ENCODE results near the gene TMEM229B. TPM values are rescaled to one million over a fixed set of nuclear protein-coding genes. Genes with fewer than 3 reads are reported as not detected.

Gene TMEM229B
- total RNA-seq, 1 donor from 2014 or later = 0.26 TPM

- no peak for FAIRE-seq
- Histone ChIP-seq H3K27me3 (ENCODE audit: control insufficient read depth, insufficient read depth, low read length) (no peaks in the 10 kb centered on the region), H3K36me3 (ENCODE audit: control insufficient read depth, insufficient read depth, low read length) (no peaks in the 10 kb centered on the region), H3K4me3 (ENCODE audit: low read depth, low read length) (no peak overlapping the region)
- DNase-seq (ENCODE audit: low read depth) = no peak
- TF ChIP-seq CTCF (IDR thresholded peaks at IDR 0.05; ENCODE audit: insufficient read depth, low read length, severe bottlenecking) = no peak
These were observed 62.4 kb downstream of the TMEM229B start for GRCh38 chr14:67426161-67426560.

- Histone ChIP-seq H3K4me3 (ENCODE audit: low read depth, low read length) (no peak overlapping the region), H3K36me3 (ENCODE audit: control insufficient read depth, insufficient read depth, low read length) (no peaks in the 10 kb centered on the region), H3K27me3 (ENCODE audit: control insufficient read depth, insufficient read depth, low read length) (no peaks in the 10 kb centered on the region)
- DNase-seq (ENCODE audit: low read depth) (no peak), FAIRE-seq (no peak)
- no peak for TF ChIP-seq CTCF (IDR thresholded peaks at IDR 0.05; ENCODE audit: insufficient read depth, low read length, severe bottlenecking)
These were observed 62.9 kb downstream of the TMEM229B start for GRCh38 chr14:67425608-67426007.

GRCh38 chr14:67424539-67424938, 64.0 kb downstream of the TMEM229B start:
- FAIRE-seq = no peak
- TF ChIP-seq CTCF (IDR thresholded peaks at IDR 0.05; ENCODE audit: insufficient read depth, low read length, severe bottlenecking) = no peak

GRCh38 chr14:67423424-67423823, 65.1 kb downstream of the TMEM229B start:
- DNase-seq (ENCODE audit: low read depth) = no peak
- Histone ChIP-seq H3K27me3 (ENCODE audit: control insufficient read depth, insufficient read depth, low read length) (no peaks in the 10 kb centered on the region), H3K4me3 (ENCODE audit: low read depth, low read length) (no peak overlapping the region), H3K36me3 (ENCODE audit: control insufficient read depth, insufficient read depth, low read length) (no peaks in the 10 kb centered on the region)
- TF ChIP-seq CTCF (IDR thresholded peaks at IDR 0.05; ENCODE audit: insufficient read depth, low read length, severe bottlenecking) = no peak
- FAIRE-seq = no peak

More at GRCh38 chr14:67424539-67424938, 64.0 kb downstream of the TMEM229B start:
- no peak for DNase-seq (ENCODE audit: low read depth)
- H3K36me3 ChIP-seq (ENCODE audit: control insufficient read depth, insufficient read depth, low read length) = no peaks in the 10 kb centered on the region
- no peaks in the 10 kb centered on the region for H3K27me3 ChIP-seq (ENCODE audit: control insufficient read depth, insufficient read depth, low read length)
- H3K4me3 ChIP-seq (ENCODE audit: low read depth, low read length) = no peak overlapping the region

- no peak overlapping the region for H3K4me3 ChIP-seq (ENCODE audit: low read depth, low read length)
- no peak for DNase-seq (ENCODE audit: low read depth)
- H3K36me3 ChIP-seq (ENCODE audit: control insufficient read depth, insufficient read depth, low read length) = no peaks in the 10 kb centered on the region
- no peaks in the 10 kb centered on the region for H3K27me3 ChIP-seq (ENCODE audit: control insufficient read depth, insufficient read depth, low read length)
- no peak for FAIRE-seq
- no peak for TF ChIP-seq CTCF (IDR thresholded peaks at IDR 0.05; ENCODE audit: insufficient read depth, low read length, severe bottlenecking)
These were observed 66.9 kb downstream of the TMEM229B start for GRCh38 chr14:67421356-67422224.

Other genes starting within 250 kb of the TMEM229B start
- 11.1 and 15.3 TPM in 2 replicates for gene PALS1, start 247.3 kb downstream of the TMEM229B start, total RNA-seq
- gene ATP6V1D, start 128.9 kb downstream of the TMEM229B start, total RNA-seq = 126 and 155 TPM in 2 replicates
- gene EIF2S1, start 128.4 kb downstream of the TMEM229B start, total RNA-seq = 356 and 395 TPM in 2 replicates
- gene PLEK2, start 76.6 kb downstream of the TMEM229B start, total RNA-seq = 20.4 and 111 TPM in 2 replicates
- 4.4 and 4.7 TPM in 2 replicates for gene PLEKHH1, start 44.6 kb upstream of the TMEM229B start, total RNA-seq
- 17.9 and 19.1 TPM in 2 replicates for gene PIGH, start 111.5 kb upstream of the TMEM229B start, total RNA-seq
- 113 and 123 TPM in 2 replicates for gene ARG2, start 131.2 kb upstream of the TMEM229B start, total RNA-seq
- gene VTI1B, start 185.9 kb upstream of the TMEM229B start, total RNA-seq = 72.1 and 80.6 TPM in 2 replicates
- gene RDH11, start 207.0 kb upstream of the TMEM229B start, total RNA-seq = 101 and 135 TPM in 2 replicates
- 1.3 and 49.8 TPM in 2 replicates for gene RDH12, start 213.2 kb upstream of the TMEM229B start, total RNA-seq